IMR-90 (cell line): Measurements from ENCODE around the gene PPP1R1A. TPM values are rescaled to one million over a fixed set of nuclear protein-coding genes. Genes with fewer than 3 reads are reported as not detected.

ENCODE experiments used
- ATAC-seq: fragments of 200-7000 bp; cut with Tn5 transposase; 2 replicates; pipeline ENCODE4 v1.9.1; 2020; ENCODE audit warnings: low read depth, mild to moderate bottlenecking, moderate library complexity
- BruUV-seq: library from RNA; stranded (reverse); fragments of 400-500 nt; replicated peaks from 2 replicates; lab custom pipeline; 2021; lab: Mats Ljungman, UMichigan
- CTCF ChIA-PET: fragments of 300-600 bp; formaldehyde crosslinking; extraction: SDS; loops from one replicate; lab custom pipeline; 2021; ENCODE audit warnings: antibody characterized with exemption; lab: Yijun Ruan, JAX
- POLR2A ChIA-PET: fragments of 300-600 bp; sonication (Branson Sonifier 250); formaldehyde crosslinking; loops from one replicate; lab custom pipeline; 2022; ENCODE audit warnings: antibody characterized with exemption; ENCODE audit not compliant: unreplicated experiment; lab: Charles Lee
- DNase-seq: peaks from one replicate; pipeline ENCODE4 v3.0.0; 2013
- H2AFZ ChIP-seq: replicated peaks from 2 replicates; pipeline ENCODE3; 2013; ENCODE audit warnings: low read length, mild to moderate bottlenecking; ENCODE audit not compliant: poor library complexity
- H2AK5ac ChIP-seq: 2 replicates; pipeline ENCODE4 v1.6.1; 2013; ENCODE audit warnings: low read depth, low read length, inconsistent platforms
- H2AK9ac ChIP-seq: replicated peaks from 2 replicates; pipeline ENCODE3; 2013; ENCODE audit warnings: mild to moderate bottlenecking, low read depth, low read length, moderate library complexity; ENCODE audit not compliant: poor library complexity
- H2BK120ac ChIP-seq: 2 replicates; pipeline ENCODE4 v1.6.1; 2013; ENCODE audit warnings: low read depth, low read length, inconsistent platforms
- H2BK15ac ChIP-seq: 3 replicates; pipeline ENCODE4 v1.6.1; 2013; ENCODE audit warnings: low read depth, low read length, inconsistent platforms
- H2BK20ac ChIP-seq: 2 replicates; pipeline ENCODE4 v1.6.1; 2013; ENCODE audit warnings: low read depth, mild to moderate bottlenecking, inconsistent platforms, low read length, moderate library complexity
- H2BK5ac ChIP-seq: 2 replicates; pipeline ENCODE4 v1.6.1; 2013; ENCODE audit warnings: mild to moderate bottlenecking, low read depth, low read length, inconsistent platforms; ENCODE audit not compliant: poor library complexity, severe bottlenecking
- H3K14ac ChIP-seq: replicated peaks from 2 replicates; pipeline ENCODE4 v1.6.1; 2013; ENCODE audit warnings: low read depth, low read length, inconsistent platforms
- H3K18ac ChIP-seq: 2 replicates; pipeline ENCODE4 v1.6.1; 2013; ENCODE audit warnings: low read depth, low read length, control low read depth
- H3K23ac ChIP-seq: 2 replicates; pipeline ENCODE4 v1.6.1; 2013; ENCODE audit warnings: low read depth, low read length, inconsistent platforms
- H3K27ac ChIP-seq: 2 replicates; pipeline ENCODE4 v1.5.1; 2013; ENCODE audit warnings: mild to moderate bottlenecking, control low read depth, low read length; ENCODE audit not compliant: insufficient read depth
- H3K27me3 ChIP-seq: 2 replicates; pipeline ENCODE4 v1.6.1; 2013; ENCODE audit warnings: low read length; ENCODE audit not compliant: control insufficient read depth, insufficient read depth
- H3K36me3 ChIP-seq: 2 replicates; pipeline ENCODE4 v1.6.1; 2013; ENCODE audit warnings: low read length, mixed read lengths; ENCODE audit not compliant: control insufficient read depth, insufficient read depth
- H3K4ac ChIP-seq: 2 replicates; pipeline ENCODE4 v1.6.1; 2013; ENCODE audit warnings: low read depth, low read length, inconsistent platforms
- H3K4me1 ChIP-seq: 2 replicates; pipeline ENCODE4 v1.6.1; 2013; ENCODE audit warnings: low read length, mixed read lengths; ENCODE audit not compliant: control insufficient read depth, insufficient read depth
- H3K4me2 ChIP-seq: 2 replicates; pipeline ENCODE4 v1.6.1; 2013; ENCODE audit warnings: low read depth, mild to moderate bottlenecking, control low read depth, low read length, moderate library complexity
- H3K4me3 ChIP-seq: 2 replicates; pipeline ENCODE4 v1.5.1; 2013; ENCODE audit warnings: low read depth, mild to moderate bottlenecking, control low read depth, low read length, moderate library complexity; ENCODE audit not compliant: insufficient read depth
- H3K56ac ChIP-seq: 2 replicates; pipeline ENCODE4 v1.6.1; 2013; ENCODE audit warnings: low read length, inconsistent platforms; ENCODE audit not compliant: insufficient read depth; ENCODE audit errors: extremely low read depth
- H3K79me1 ChIP-seq, 2 experiments: 2 replicates each; pipeline ENCODE4 v1.6.1; 2013; ENCODE audit warnings: low read length in 2 of 2, inconsistent platforms in 1 of 2, low read depth in 1 of 2
- H3K9ac ChIP-seq: 2 replicates; pipeline ENCODE4 v1.6.1; 2013; ENCODE audit warnings: low read depth, low read length, control low read depth
- H3K9me1 ChIP-seq: 2 replicates; pipeline ENCODE4 v1.6.1; 2013; ENCODE audit warnings: low read length, inconsistent platforms; ENCODE audit not compliant: insufficient read depth
- H3K9me3 ChIP-seq: 2 replicates; pipeline ENCODE4 v1.6.1; 2013; ENCODE audit warnings: low read length; ENCODE audit not compliant: control insufficient read depth, insufficient read depth
- H4K20me1 ChIP-seq: 2 replicates; pipeline ENCODE4 v1.6.1; 2013; ENCODE audit warnings: low read length, inconsistent platforms; ENCODE audit not compliant: insufficient read depth
- H4K5ac ChIP-seq: 2 replicates; pipeline ENCODE4 v1.6.1; 2013; ENCODE audit warnings: mild to moderate bottlenecking, low read depth, low read length, control low read depth
- H4K8ac ChIP-seq, 2 experiments: 2 replicates each; pipeline ENCODE4 v1.6.1; 2013; ENCODE audit warnings: low read depth in 2 of 2, low read length in 2 of 2, control low read depth in 1 of 2, inconsistent platforms in 1 of 2
- H4K91ac ChIP-seq: 2 replicates; pipeline ENCODE4 v1.6.1; 2013; ENCODE audit warnings: low read depth, low read length, inconsistent platforms; ENCODE audit not compliant: insufficient read depth
- BHLHE40 ChIP-seq: fragments of 150-350 bp; IDR thresholded peaks from 2 replicates; pipeline ENCODE4 v1.6.1; 2016; ENCODE audit warnings: mild to moderate bottlenecking, low read depth, low read length
- CEBPB ChIP-seq: IDR thresholded peaks from 2 replicates; pipeline ENCODE4 v1.6.1; 2012; ENCODE audit warnings: low read depth, low read length, improper control_type of control experiment
- CHD1 ChIP-seq: IDR thresholded peaks from 2 replicates; pipeline ENCODE4 v1.6.1; 2012; ENCODE audit warnings: low read depth, low read length, improper control_type of control experiment
- FOS ChIP-seq: fragments of 150-350 bp; IDR thresholded peaks from 2 replicates; pipeline ENCODE4 v1.6.1; 2016; ENCODE audit warnings: low read depth, low read length
- MAFK ChIP-seq: IDR thresholded peaks from 2 replicates; pipeline ENCODE4 v1.6.1; 2012; ENCODE audit warnings: low read depth, low read length, improper control_type of control experiment
- MAZ ChIP-seq: IDR thresholded peaks from 2 replicates; pipeline ENCODE4 v1.6.1; 2012; ENCODE audit warnings: low read depth, mild to moderate bottlenecking, low read length, improper control_type of control experiment, moderate library complexity, borderline replicate concordance
- MXI1 ChIP-seq: IDR thresholded peaks from 2 replicates; pipeline ENCODE4 v1.6.1; 2012; ENCODE audit warnings: low read depth, mild to moderate bottlenecking, low read length, moderate library complexity, borderline replicate concordance
- NFE2L2 ChIP-seq: fragments of 150-350 bp; IDR thresholded peaks from 2 replicates; pipeline ENCODE4 v1.6.1; 2016; ENCODE audit warnings: low read depth, mild to moderate bottlenecking, low read length
- POLR2A ChIP-seq: IDR thresholded peaks from 2 replicates; pipeline ENCODE4 v1.6.1; 2012; ENCODE audit warnings: mild to moderate bottlenecking, low read depth, low read length
- RAD21 ChIP-seq: IDR thresholded peaks from 2 replicates; pipeline ENCODE4 v1.6.1; 2012; ENCODE audit warnings: low read length, improper control_type of control experiment
- RCOR1 ChIP-seq: IDR thresholded peaks from 2 replicates; pipeline ENCODE4 v1.6.1; 2012; ENCODE audit warnings: mild to moderate bottlenecking, low read length, improper control_type of control experiment; ENCODE audit not compliant: insufficient replicate concordance
- RFX5 ChIP-seq: IDR thresholded peaks from 2 replicates; pipeline ENCODE4 v1.8.0; 2012; ENCODE audit warnings: low read depth, mild to moderate bottlenecking, low read length, moderate library complexity
- SMC3 ChIP-seq: fragments of 150-350 bp; IDR thresholded peaks from 2 replicates; pipeline ENCODE4 v1.6.1; 2016; ENCODE audit warnings: low read depth, mild to moderate bottlenecking, antibody characterized with exemption, low read length, moderate library complexity
- WGBS, 2 experiments: methylation state at CpG; one replicate each; pipeline versions ENCODE4 v1.1.5 to v1.1.7; 2013; ENCODE audit warnings: missing lambda C conversion rate in 2 of 2; ENCODE audit not compliant: insufficient read length in 1 of 2; ENCODE audit errors: extremely low coverage in 2 of 2; 5-methylcytosine and 5-hydroxymethylcytosine counted together
- dilution Hi-C: fragments of 300-500 bp; cut with HindIII; formaldehyde crosslinking; loops from one replicate; pipeline ENCODE4 v1.14.3; 2018; ENCODE audit warnings: low sequenced_read_pairs; ENCODE audit not compliant: unreplicated experiment
- in situ Hi-C: fragments of 300-500 bp; cut with MboI; formaldehyde crosslinking; loops from 3 replicates; pipeline ENCODE4 v1.14.3; 2019; ENCODE audit warnings: low sequenced_read_pairs, inconsistent platforms, mixed read lengths
- intact Hi-C: fragments of 100-400 bp; cut with micrococcal nuclease; formaldehyde crosslinking; loops from 2 replicates; pipeline ENCODE4 v1.10.0; 2022
- polyA plus RNA-seq, 3 experiments: library from polyadenylated mRNA; depleted of rRNA; stranded (reverse); fragments of >200 nt; gene quantifications; 2 replicates each; pipeline ENCODE4 v1.2.3, GENCODE V29; 2012; ENCODE audit warnings: low replicate concordance in 1 of 3
- total RNA-seq: library from RNA; depleted of rRNA; stranded (reverse); fragments of >200 nt; gene quantifications from 2 replicates; pipeline ENCODE4 v1.2.3, GENCODE V29; 2012
- TF ChIP-seq, protein P1 (sequence below): fragments of 150-350 bp; IDR thresholded peaks from 2 replicates; pipeline ENCODE4 v1.6.1; 2016; ENCODE audit warnings: low read depth, mild to moderate bottlenecking, low read length, moderate library complexity, borderline replicate concordance
- TF ChIP-seq, protein P2 (sequence below): fragments of 150-350 bp; IDR thresholded peaks from 2 replicates; pipeline ENCODE4 v1.6.1; 2017; ENCODE audit warnings: mild to moderate bottlenecking, antibody characterized with exemption, low read length, low read depth
- TF ChIP-seq, protein P3 (sequence below): conservative IDR thresholded peaks from 2 replicates; pipeline ENCODE4 v1.5.1; 2012; ENCODE audit warnings: mild to moderate bottlenecking, low read depth, low read length, improper control_type of control experiment

The PPP1R1A gene
- total and polyA plus RNA-seq, 2 of the 4 experiments (the other 2 are of a cell fraction) = not detected

DNA sequence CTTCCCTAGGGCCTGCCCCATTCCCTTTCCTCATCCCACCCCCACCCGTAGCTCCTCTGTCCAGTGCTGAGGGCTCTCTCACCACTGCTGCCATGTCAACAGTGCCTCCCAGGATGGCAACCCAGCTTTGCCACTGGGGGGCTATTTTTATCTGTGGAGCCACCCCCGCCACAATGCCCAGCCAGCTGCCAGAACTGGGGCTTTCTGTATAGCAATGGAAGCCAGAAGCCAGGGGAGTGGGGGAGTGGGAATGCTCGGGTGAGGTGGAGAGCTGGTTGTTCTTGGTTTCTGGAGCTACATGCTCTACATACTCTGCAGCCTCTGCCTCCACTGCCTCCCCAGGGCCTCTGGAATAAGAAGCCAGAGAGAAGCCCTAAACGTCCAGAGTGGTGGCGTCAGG is 30.1 kb downstream of the PPP1R1A start:
- Histone ChIP-seq H3K36me3 (no peaks in the 10 kb centered on the region), H4K20me1 (no peaks in the 10 kb centered on the region), H4K5ac (no peak overlapping the region), H4K8ac (no peak overlapping the region), H3K56ac (no peak overlapping the region), H3K4me3 (no peak overlapping the region), H3K27me3 (peaks cover 13% of the 10 kb centered on the region), H2AK9ac (no peak overlapping the region), H3K27ac (no peak overlapping the region), H3K9me1 (no peaks in the 10 kb centered on the region), H3K4ac (no peak overlapping the region), H2BK20ac (no peak overlapping the region), H2BK5ac (no peak overlapping the region), H2AFZ (peak overlapping the region; percentile 7), H2BK15ac (no peak overlapping the region), H4K91ac (no peak overlapping the region), H3K23ac (no peak overlapping the region), H3K9me3 (no peaks in the 10 kb centered on the region), H2BK120ac (no peak overlapping the region), H3K4me1 (no peaks in the 10 kb centered on the region), H2AK5ac (no peak overlapping the region), H3K18ac (no peak overlapping the region), H3K4me2 (no peak overlapping the region), H3K79me1 (no peaks in the 10 kb centered on the region), H3K14ac (no peak overlapping the region), H3K9ac (no peak overlapping the region)
- ChIA-PET POLR2A (no interaction called here), CTCF (no interaction called here)
- dilution Hi-C loops (no loop called here), in situ Hi-C loops (no loop called here), intact Hi-C loops (no loop called here)
- no TSS peak for BruUV-seq
- ATAC-seq (no peak), DNase-seq (no peak)
- WGBS, 2 experiments = 0% methylated on average over 1 of the region's 5 CpGs; no CpG with 5 or more reads in 1 of the 2 experiments
- TF ChIP-seq RFX5 (no peak), MXI1 (no peak), FOS (no peak), RCOR1 (no peak), MAFK (no peak), MAZ (no peak), CHD1 (no peak), POLR2A (no peak), NFE2L2 (no peak), BHLHE40 (no peak), CEBPB (no peak), SMC3 (no peak), RAD21 (no peak)
- TF ChIP-seq, protein P1, sequence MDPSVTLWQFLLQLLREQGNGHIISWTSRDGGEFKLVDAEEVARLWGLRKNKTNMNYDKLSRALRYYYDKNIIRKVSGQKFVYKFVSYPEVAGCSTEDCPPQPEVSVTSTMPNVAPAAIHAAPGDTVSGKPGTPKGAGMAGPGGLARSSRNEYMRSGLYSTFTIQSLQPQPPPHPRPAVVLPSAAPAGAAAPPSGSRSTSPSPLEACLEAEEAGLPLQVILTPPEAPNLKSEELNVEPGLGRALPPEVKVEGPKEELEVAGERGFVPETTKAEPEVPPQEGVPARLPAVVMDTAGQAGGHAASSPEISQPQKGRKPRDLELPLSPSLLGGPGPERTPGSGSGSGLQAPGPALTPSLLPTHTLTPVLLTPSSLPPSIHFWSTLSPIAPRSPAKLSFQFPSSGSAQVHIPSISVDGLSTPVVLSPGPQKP = no peak
- TF ChIP-seq, protein P2, sequence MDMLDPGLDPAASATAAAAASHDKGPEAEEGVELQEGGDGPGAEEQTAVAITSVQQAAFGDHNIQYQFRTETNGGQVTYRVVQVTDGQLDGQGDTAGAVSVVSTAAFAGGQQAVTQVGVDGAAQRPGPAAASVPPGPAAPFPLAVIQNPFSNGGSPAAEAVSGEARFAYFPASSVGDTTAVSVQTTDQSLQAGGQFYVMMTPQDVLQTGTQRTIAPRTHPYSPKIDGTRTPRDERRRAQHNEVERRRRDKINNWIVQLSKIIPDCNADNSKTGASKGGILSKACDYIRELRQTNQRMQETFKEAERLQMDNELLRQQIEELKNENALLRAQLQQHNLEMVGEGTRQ = no peak
- TF ChIP-seq, protein P3, sequence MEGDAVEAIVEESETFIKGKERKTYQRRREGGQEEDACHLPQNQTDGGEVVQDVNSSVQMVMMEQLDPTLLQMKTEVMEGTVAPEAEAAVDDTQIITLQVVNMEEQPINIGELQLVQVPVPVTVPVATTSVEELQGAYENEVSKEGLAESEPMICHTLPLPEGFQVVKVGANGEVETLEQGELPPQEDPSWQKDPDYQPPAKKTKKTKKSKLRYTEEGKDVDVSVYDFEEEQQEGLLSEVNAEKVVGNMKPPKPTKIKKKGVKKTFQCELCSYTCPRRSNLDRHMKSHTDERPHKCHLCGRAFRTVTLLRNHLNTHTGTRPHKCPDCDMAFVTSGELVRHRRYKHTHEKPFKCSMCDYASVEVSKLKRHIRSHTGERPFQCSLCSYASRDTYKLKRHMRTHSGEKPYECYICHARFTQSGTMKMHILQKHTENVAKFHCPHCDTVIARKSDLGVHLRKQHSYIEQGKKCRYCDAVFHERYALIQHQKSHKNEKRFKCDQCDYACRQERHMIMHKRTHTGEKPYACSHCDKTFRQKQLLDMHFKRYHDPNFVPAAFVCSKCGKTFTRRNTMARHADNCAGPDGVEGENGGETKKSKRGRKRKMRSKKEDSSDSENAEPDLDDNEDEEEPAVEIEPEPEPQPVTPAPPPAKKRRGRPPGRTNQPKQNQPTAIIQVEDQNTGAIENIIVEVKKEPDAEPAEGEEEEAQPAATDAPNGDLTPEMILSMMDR = no peak
